WTC11 (cell line): ENCODE measurements around the gene MRPL41. TPM values are rescaled to one million over a fixed set of nuclear protein-coding genes. Genes with fewer than 3 reads are reported as not detected.

ENCODE experiments used
- ATAC-seq: fragments of 200-7000 bp; cut with Tn5 transposase; 2 replicates; pipeline ENCODE4 v1.10.0; 2021; ENCODE audit warnings: mild to moderate bottlenecking, moderate library complexity
- CTCF ChIA-PET: fragments of 300-600 bp; sonication (Branson Sonifier 250); formaldehyde crosslinking; loops from one replicate; lab custom pipeline; 2021; ENCODE audit warnings: antibody characterized with exemption; lab: Charles Lee
- POLR2A ChIA-PET: fragments of 350-600 bp; sonication (Branson Sonifier 250); formaldehyde crosslinking; loops from one replicate; lab custom pipeline; 2021; ENCODE audit warnings: antibody characterized with exemption; lab: Charles Lee
- DNase-seq: peaks from one replicate; pipeline ENCODE4 v3.0.0; 2021; ENCODE audit warnings: low spot score
- H3K27ac Mint-ChIP-seq: 2 replicates; pipeline ENCODE4 v1.8.0; 2021; ENCODE audit warnings: mixed read lengths
- H3K27me3 Mint-ChIP-seq: 2 replicates; pipeline ENCODE4 v1.8.0; 2021; ENCODE audit warnings: low read depth, mild to moderate bottlenecking, moderate library complexity, mixed read lengths
- H3K36me3 Mint-ChIP-seq: 2 replicates; pipeline ENCODE4 v1.8.0; 2021; ENCODE audit warnings: mixed read lengths
- H3K4me1 Mint-ChIP-seq: 2 replicates; pipeline ENCODE4 v1.8.0; 2022; ENCODE audit warnings: mixed read lengths
- H3K4me3 Mint-ChIP-seq: 2 replicates; pipeline ENCODE4 v1.8.0; 2021; ENCODE audit warnings: mild to moderate bottlenecking, moderate library complexity, mixed read lengths
- H3K9me3 Mint-ChIP-seq: 2 replicates; pipeline ENCODE4 v1.8.0; 2021; ENCODE audit warnings: mixed read lengths
- CREB1 ChIP-seq: sonication (generic); formaldehyde crosslinking; IDR thresholded peaks from 2 replicates; pipeline ENCODE4 v1.8.0; 2023; ENCODE audit warnings: mild to moderate bottlenecking, missing genetic modification reagents
- ESRRA ChIP-seq: sonication (generic); formaldehyde crosslinking; IDR thresholded peaks from 2 replicates; pipeline ENCODE4 v1.8.1; 2022; ENCODE audit warnings: mild to moderate bottlenecking, missing genetic modification reagents, borderline replicate concordance
- ETV6 ChIP-seq: sonication (generic); formaldehyde crosslinking; IDR thresholded peaks from 2 replicates; pipeline ENCODE4 v1.8.1; 2022; ENCODE audit warnings: mild to moderate bottlenecking, missing genetic modification reagents
- FOXJ3 ChIP-seq: sonication (generic); formaldehyde crosslinking; IDR thresholded peaks from 2 replicates; pipeline ENCODE4 v1.9.0; 2021; ENCODE audit warnings: missing genetic modification reagents, mild to moderate bottlenecking, borderline replicate concordance
- MXD4 ChIP-seq: fragments of 250-450 bp; sonication (Bioruptor Pico); IDR thresholded peaks from 2 replicates; pipeline ENCODE4 v1.8.0; 2021; ENCODE audit warnings: mild to moderate bottlenecking, moderate library complexity, borderline replicate concordance
- NFE2L1 ChIP-seq: sonication (generic); formaldehyde crosslinking; IDR thresholded peaks from 2 replicates; pipeline ENCODE4 v1.8.1; 2023; ENCODE audit warnings: missing genetic modification reagents
- RORB ChIP-seq: fragments of 250-450 bp; sonication (Bioruptor Pico); IDR thresholded peaks from 2 replicates; pipeline ENCODE4 v1.9.0; 2021; ENCODE audit warnings: mild to moderate bottlenecking
- TEAD1 ChIP-seq: sonication (generic); formaldehyde crosslinking; IDR thresholded peaks from 2 replicates; pipeline ENCODE4 v1.8.0; 2022; ENCODE audit warnings: mild to moderate bottlenecking, missing genetic modification reagents
- ZNF219 ChIP-seq: sonication (generic); formaldehyde crosslinking; IDR thresholded peaks from 2 replicates; pipeline ENCODE4 v1.8.0; 2023; ENCODE audit warnings: missing genetic modification reagents, mild to moderate bottlenecking, borderline replicate concordance
- ZNF317 ChIP-seq: sonication (generic); formaldehyde crosslinking; IDR thresholded peaks from 2 replicates; pipeline ENCODE4 v1.8.1; 2023; ENCODE audit warnings: low read depth, mild to moderate bottlenecking, moderate library complexity, missing genetic modification reagents, borderline replicate concordance
- ZNF396 ChIP-seq: fragments of 250-450 bp; sonication (Bioruptor Pico); IDR thresholded peaks from 2 replicates; pipeline ENCODE4 v1.8.0; 2021; ENCODE audit warnings: mild to moderate bottlenecking, moderate library complexity, borderline replicate concordance
- ZNF423 ChIP-seq: fragments of 250-450 bp; sonication (Bioruptor Pico); IDR thresholded peaks from 2 replicates; pipeline ENCODE4 v2.1.2; 2022; ENCODE audit warnings: mild to moderate bottlenecking, moderate library complexity
- total RNA-seq: library from RNA; stranded (reverse); gene quantifications from 3 replicates; pipeline ENCODE4 v1.2.3, GENCODE V29; 2021
- TF ChIP-seq, protein P1 (sequence below): sonication (generic); formaldehyde crosslinking; IDR thresholded peaks from 2 replicates; pipeline ENCODE4 v1.8.0; 2022; ENCODE audit warnings: mild to moderate bottlenecking, missing genetic modification reagents
- TF ChIP-seq, protein P2 (sequence below): sonication (generic); formaldehyde crosslinking; IDR thresholded peaks from 2 replicates; pipeline ENCODE4 v1.8.1; 2023; ENCODE audit warnings: mild to moderate bottlenecking, missing genetic modification reagents
- TF ChIP-seq, protein P3 (sequence below): fragments of 250-450 bp; sonication (Bioruptor Pico); conservative IDR thresholded peaks from 2 replicates; pipeline ENCODE4 v1.9.0; 2021; ENCODE audit warnings: mild to moderate bottlenecking
- TF ChIP-seq, protein P4 (sequence below): sonication (generic); formaldehyde crosslinking; conservative IDR thresholded peaks from 2 replicates; pipeline ENCODE4 v1.8.1; 2022; ENCODE audit warnings: mild to moderate bottlenecking, missing genetic modification reagents
- TF ChIP-seq, protein P5 (sequence below): sonication (generic); formaldehyde crosslinking; IDR thresholded peaks from 2 replicates; pipeline ENCODE4 v1.8.1; 2022; ENCODE audit warnings: mild to moderate bottlenecking, moderate library complexity, missing genetic modification reagents
- TF ChIP-seq, protein P6 (sequence below): sonication (generic); formaldehyde crosslinking; IDR thresholded peaks from 2 replicates; pipeline ENCODE4 v1.8.0; 2023; ENCODE audit warnings: mild to moderate bottlenecking, missing genetic modification reagents
- TF ChIP-seq, protein P7 (sequence below): fragments of 250-450 bp; sonication (Bioruptor Pico); IDR thresholded peaks from 2 replicates; pipeline ENCODE4 v1.9.0; 2021; ENCODE audit warnings: moderate library complexity, mild to moderate bottlenecking, inconsistent platforms, borderline replicate concordance

Gene MRPL41
- total RNA-seq, 1 experiment from 2014 or later = 70.1 TPM

DNA sequence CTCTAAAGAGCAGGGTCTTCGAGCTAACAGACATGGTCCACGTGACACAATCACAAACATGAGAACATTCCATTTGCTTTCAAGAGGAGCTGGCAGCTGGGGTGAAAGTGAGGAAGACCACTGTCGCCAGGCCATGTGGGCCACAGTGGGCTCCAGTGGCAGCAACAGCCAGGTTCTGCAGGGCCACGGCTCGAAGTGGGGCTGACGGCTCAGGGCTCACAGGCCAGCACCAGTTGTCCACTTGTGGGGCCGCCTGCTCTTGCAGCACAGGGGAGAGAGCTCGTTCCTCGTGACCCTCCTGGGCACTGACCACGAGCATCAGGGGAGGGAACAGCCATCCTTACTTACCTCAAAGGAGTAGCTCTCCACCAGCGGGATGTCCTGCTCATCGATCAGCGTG is 36.6 kb downstream of the MRPL41 start:
- Mint-ChIP-seq H3K4me1 (peaks cover 5% of the 10 kb centered on the region; the same call in 1 of the 2 replicates), H3K36me3 (peaks cover 28% of the 10 kb centered on the region), H3K4me3 (peak overlapping the region; percentile 77), H3K27ac (no peak overlapping the region), H3K27me3 (peaks cover 8% of the 10 kb centered on the region), H3K9me3 (no peaks in the 10 kb centered on the region)
- ChIA-PET CTCF (interaction anchor here (2.3 kb wide), 1 partner anchor 10 kb away, joined by 8 read pairs; the partner anchor contains the start of gene DPH7), POLR2A (interaction anchor here (1.9 kb wide), 1 partner anchor 8 kb away, joined by 7 read pairs; no protein-coding TSS in a partner anchor)
- no peak for TF ChIP-seq ZNF423 (CRISPR knock-in tag)
- no peak for TF ChIP-seq FOXJ3
- TF ChIP-seq, protein P1, sequence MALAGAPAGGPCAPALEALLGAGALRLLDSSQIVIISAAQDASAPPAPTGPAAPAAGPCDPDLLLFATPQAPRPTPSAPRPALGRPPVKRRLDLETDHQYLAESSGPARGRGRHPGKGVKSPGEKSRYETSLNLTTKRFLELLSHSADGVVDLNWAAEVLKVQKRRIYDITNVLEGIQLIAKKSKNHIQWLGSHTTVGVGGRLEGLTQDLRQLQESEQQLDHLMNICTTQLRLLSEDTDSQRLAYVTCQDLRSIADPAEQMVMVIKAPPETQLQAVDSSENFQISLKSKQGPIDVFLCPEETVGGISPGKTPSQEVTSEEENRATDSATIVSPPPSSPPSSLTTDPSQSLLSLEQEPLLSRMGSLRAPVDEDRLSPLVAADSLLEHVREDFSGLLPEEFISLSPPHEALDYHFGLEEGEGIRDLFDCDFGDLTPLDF (CRISPR knock-in tag) = no peak
- no peak for TF ChIP-seq ZNF317 (CRISPR knock-in tag)
- TF ChIP-seq ETV6 (CRISPR knock-in tag) = no peak
- no peak for TF ChIP-seq RORB (CRISPR knock-in tag)
- TF ChIP-seq, protein P2, sequence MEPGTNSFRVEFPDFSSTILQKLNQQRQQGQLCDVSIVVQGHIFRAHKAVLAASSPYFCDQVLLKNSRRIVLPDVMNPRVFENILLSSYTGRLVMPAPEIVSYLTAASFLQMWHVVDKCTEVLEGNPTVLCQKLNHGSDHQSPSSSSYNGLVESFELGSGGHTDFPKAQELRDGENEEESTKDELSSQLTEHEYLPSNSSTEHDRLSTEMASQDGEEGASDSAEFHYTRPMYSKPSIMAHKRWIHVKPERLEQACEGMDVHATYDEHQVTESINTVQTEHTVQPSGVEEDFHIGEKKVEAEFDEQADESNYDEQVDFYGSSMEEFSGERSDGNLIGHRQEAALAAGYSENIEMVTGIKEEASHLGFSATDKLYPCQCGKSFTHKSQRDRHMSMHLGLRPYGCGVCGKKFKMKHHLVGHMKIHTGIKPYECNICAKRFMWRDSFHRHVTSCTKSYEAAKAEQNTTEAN (CRISPR knock-in tag) = no peak
- TF ChIP-seq CREB1 (CRISPR knock-in tag) = no peak
- TF ChIP-seq MXD4 (CRISPR knock-in tag) = no peak
- TF ChIP-seq, protein P3, sequence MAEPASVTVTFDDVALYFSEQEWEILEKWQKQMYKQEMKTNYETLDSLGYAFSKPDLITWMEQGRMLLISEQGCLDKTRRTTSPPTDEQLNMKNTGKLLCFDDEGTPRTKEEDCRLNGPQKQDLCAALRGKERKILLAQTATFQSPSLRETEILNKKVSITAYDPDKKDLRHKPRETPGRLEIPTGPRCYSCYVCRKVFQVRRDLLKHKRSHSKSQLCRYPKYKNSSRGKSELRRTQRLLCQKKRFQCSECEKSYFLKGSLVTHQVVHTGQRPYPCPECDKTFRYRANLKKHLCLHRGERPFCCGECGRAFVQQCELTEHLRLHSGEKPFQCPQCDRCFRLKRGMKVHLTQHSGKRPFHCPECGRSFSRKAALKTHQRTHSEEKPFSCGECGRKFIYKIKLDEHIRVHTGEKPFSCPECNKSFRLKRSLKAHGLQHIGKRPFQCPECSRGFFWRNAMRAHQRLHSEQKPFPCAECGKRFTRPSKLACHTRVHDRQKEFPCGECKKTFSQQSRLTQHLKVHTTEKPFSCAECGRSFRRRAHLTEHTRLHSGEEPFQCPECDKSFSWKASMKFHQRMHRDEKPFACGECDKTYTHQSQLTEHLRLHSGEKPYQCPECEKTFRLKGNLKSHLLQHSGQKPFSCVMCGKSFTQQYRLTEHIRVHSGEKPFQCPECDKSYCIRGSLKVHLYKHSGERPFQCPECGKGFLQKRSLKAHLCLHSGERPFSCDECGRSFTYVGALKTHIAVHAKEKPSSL (CRISPR knock-in tag) = no peak
- TF ChIP-seq, protein P4, sequence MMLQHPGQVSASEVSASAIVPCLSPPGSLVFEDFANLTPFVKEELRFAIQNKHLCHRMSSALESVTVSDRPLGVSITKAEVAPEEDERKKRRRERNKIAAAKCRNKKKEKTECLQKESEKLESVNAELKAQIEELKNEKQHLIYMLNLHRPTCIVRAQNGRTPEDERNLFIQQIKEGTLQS (CRISPR knock-in tag) = no peak
- TF ChIP-seq, protein P5, sequence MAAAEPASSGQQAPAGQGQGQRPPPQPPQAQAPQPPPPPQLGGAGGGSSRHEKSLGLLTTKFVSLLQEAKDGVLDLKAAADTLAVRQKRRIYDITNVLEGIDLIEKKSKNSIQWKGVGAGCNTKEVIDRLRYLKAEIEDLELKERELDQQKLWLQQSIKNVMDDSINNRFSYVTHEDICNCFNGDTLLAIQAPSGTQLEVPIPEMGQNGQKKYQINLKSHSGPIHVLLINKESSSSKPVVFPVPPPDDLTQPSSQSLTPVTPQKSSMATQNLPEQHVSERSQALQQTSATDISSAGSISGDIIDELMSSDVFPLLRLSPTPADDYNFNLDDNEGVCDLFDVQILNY (CRISPR knock-in tag) = no peak
- no peak for TF ChIP-seq TEAD1 (CRISPR knock-in tag)
- TF ChIP-seq, protein P6, sequence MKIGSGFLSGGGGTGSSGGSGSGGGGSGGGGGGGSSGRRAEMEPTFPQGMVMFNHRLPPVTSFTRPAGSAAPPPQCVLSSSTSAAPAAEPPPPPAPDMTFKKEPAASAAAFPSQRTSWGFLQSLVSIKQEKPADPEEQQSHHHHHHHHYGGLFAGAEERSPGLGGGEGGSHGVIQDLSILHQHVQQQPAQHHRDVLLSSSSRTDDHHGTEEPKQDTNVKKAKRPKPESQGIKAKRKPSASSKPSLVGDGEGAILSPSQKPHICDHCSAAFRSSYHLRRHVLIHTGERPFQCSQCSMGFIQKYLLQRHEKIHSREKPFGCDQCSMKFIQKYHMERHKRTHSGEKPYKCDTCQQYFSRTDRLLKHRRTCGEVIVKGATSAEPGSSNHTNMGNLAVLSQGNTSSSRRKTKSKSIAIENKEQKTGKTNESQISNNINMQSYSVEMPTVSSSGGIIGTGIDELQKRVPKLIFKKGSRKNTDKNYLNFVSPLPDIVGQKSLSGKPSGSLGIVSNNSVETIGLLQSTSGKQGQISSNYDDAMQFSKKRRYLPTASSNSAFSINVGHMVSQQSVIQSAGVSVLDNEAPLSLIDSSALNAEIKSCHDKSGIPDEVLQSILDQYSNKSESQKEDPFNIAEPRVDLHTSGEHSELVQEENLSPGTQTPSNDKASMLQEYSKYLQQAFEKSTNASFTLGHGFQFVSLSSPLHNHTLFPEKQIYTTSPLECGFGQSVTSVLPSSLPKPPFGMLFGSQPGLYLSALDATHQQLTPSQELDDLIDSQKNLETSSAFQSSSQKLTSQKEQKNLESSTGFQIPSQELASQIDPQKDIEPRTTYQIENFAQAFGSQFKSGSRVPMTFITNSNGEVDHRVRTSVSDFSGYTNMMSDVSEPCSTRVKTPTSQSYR = no peak
- no peak for TF ChIP-seq NFE2L1 (CRISPR knock-in tag)
- TF ChIP-seq, protein P7, sequence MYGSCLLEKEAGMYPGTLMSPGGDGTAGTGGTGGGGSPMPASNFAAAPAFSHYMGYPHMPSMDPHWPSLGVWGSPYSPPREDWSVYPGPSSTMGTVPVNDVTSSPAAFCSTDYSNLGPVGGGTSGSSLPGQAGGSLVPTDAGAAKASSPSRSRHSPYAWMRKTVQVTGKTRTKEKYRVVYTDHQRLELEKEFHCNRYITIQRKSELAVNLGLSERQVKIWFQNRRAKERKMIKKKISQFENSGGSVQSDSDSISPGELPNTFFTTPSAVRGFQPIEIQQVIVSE (CRISPR knock-in tag) = no peak
- TF ChIP-seq ESRRA = no peak
- TF ChIP-seq ZNF219 (CRISPR knock-in tag) = no peak
- TF ChIP-seq ZNF396 = no peak
- ATAC-seq (no peak), DNase-seq (no peak)
